GM12874 (cell line): ENCODE data around the gene NPAT.

Experiments used
- CTCF ChIP-seq: IDR thresholded peaks from 2 replicates; pipeline ENCODE4 v1.5.1; 2011; ENCODE audit warnings: low read depth, mild to moderate bottlenecking, control low read depth, low read length, moderate library complexity; ENCODE audit not compliant: insufficient read depth

Gene NPAT

DNA sequence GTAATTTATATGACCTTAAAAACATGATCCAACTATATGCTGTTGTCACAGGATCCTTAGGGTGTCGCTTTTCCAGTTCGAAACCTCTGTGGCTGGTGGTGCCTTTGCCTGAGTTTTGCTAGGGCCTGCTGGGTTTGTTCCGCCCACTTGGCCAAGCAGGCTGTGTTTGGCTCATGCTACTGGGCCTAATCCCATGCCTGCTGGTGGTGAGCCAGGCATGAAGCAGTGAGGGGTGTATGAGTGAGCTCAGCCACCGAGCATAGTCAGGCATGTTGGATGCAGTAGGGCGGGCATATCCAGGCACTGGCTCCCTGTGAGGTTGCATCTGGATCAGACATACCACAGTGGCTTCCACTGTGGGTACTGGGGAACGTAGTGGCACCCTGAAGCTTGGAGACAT, 16.3 kb downstream of the NPAT start:
- no peak for TF ChIP-seq CTCF

DNA sequence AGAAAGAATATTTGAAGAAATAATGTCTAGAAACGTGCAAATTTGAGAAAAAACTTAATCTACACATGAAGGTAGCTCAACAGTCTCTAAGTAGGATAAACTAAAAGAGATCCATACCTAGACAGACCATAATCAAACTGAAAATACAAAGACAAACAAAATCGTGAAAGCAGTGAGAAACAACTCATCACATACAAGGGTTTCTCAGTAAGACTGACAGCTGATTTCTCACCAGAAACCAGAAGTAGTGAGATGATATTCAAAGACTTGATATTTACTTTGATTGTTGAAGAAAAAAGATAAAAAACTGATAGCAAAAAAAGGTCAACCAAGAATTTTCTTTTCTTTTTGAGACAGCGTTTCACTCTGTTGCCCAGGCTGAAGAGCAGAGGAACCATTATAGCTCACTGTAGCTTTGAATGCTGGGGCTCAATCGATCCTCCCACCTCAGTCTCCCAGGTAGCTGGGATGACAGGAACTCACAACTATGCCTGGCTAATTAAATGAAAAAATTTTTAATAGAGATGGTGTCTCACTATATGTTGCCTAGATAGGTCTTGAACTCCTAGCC, 17.4 kb downstream of the NPAT start:
- TF ChIP-seq CTCF, result no peak

DNA sequence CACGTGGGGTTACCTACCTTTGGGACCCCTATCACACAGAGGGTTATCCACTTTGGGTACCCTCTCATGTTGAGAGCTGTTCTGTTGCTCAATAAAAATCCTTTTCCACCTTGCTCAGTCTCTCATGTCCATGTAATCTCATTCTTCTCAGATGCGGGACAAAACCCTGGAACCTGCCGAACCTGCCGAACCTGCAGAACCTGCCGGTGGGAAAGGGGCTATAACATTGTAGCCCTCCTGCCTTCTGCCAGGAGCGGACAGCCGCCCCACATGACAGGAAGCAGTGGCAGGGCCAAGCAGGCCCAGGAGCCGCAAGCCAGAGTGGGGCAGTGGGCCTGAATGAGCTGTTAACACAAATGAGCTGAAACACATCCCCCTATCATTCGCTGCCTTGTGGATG, 18.1 kb downstream of the NPAT start:
- TF ChIP-seq CTCF, result no peak

DNA sequence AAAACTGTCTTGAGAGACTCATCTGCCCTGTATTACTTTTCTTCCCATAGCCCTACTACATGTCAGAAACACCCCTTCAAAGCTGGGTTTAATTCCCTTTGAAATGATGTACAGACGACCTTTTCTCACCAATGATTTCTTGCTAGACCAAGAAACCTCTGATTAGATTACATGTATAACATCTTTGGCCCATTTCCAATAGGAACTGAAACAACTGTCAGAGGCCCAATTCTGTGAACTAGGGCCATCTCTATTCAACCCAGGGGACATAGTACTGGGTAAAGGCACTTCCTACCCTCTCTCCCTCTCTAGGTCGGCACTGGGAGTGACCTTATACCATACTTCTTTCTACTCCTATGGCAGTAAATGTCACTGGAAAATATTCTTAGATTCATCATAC, 19.4 kb downstream of the NPAT start:
- no peak for TF ChIP-seq CTCF

GRCh38 chr11:108199446-108200321, 22.8 kb downstream of the NPAT start:
- no peak for TF ChIP-seq CTCF

GRCh38 chr11:108198833-108199232, 23.6 kb downstream of the NPAT start:
- no peak for TF ChIP-seq CTCF

GRCh38 chr11:108197351-108197750, 25.1 kb downstream of the NPAT start:
- TF ChIP-seq CTCF, result no peak
